Activated CD8-positive, alpha-beta memory T cell treated with anti-CD3 and anti-CD28 coated beads, Interleukin-2, amount 50 U/mL, for 1 hour (primary cell): Measurements from ENCODE around the gene SPEM3.
A peak's percentile ranks its signal among the peaks of the same experiment; 100 is the strongest.

ENCODE experiments used
- DNase-seq: peaks from one replicate; pipeline ENCODE4 v3.0.0-alpha.2; 2020; ENCODE audit errors: extremely low read depth

The SPEM3 gene

GRCh38 chr17:7421186-7421585, 7.5 kb upstream of the SPEM3 start:
- no peak for DNase-seq

- DNase-seq = no peak
Measured at GRCh38 chr17:7423679-7424078, 5.0 kb upstream of the SPEM3 start.

- DNase-seq = no peak
Measured at GRCh38 chr17:7425316-7425715, 3.3 kb upstream of the SPEM3 start, which contains the start of gene SPEM2. SPEM2 (plus strand) TSS chr17:7425616; CDS start chr17:7425689, 73 bp downstream.

- no peak for DNase-seq
Measured at GRCh38 chr17:7425756-7426155, 2.9 kb upstream of the SPEM3 start.

- no peak for DNase-seq
Measured at GRCh38 chr17:7426203-7426863, 2.3 kb upstream of the SPEM3 start.

GRCh38 chr17:7426896-7427489, 1.7 kb upstream of the SPEM3 start:
- no peak for DNase-seq

- no peak for DNase-seq
Measured at GRCh38 chr17:7427549-7427948, 1.1 kb upstream of the SPEM3 start.

GRCh38 chr17:7429722-7430121, 1.1 kb downstream of the SPEM3 start:
- DNase-seq = no peak

- no peak for DNase-seq
Measured at GRCh38 chr17:7431231-7431630, 2.6 kb downstream of the SPEM3 start.

- DNase-seq = no peak
Measured at GRCh38 chr17:7432296-7432695, 3.6 kb downstream of the SPEM3 start.

- DNase-seq = no peak
Measured at GRCh38 chr17:7435676-7436555, 7.3 kb downstream of the SPEM3 start.

- peak; percentile 58 for DNase-seq
Measured at GRCh38 chr17:7436556-7437368, 8.1 kb downstream of the SPEM3 start.

- no peak for DNase-seq
Measured at GRCh38 chr17:7437369-7437863, 8.8 kb downstream of the SPEM3 start.

- DNase-seq = no peak
Measured at GRCh38 chr17:7437950-7438614, 9.4 kb downstream of the SPEM3 start.

- no peak for DNase-seq
Measured at GRCh38 chr17:7438656-7439460, 10.2 kb downstream of the SPEM3 start.

- DNase-seq = no peak
Measured at GRCh38 chr17:7439462-7440112, 10.9 kb downstream of the SPEM3 start, which contains the start of gene FGF11. FGF11 (plus strand) TSS chr17:7439512; CDS start chr17:7439621, 109 bp downstream.

GRCh38 chr17:7440113-7440833, 11.6 kb downstream of the SPEM3 start:
- no peak for DNase-seq

GRCh38 chr17:7440834-7441195, 12.2 kb downstream of the SPEM3 start:
- DNase-seq = no peak

GRCh38 chr17:7441266-7441665, 12.6 kb downstream of the SPEM3 start:
- DNase-seq = no peak
